H9 (cell line): ENCODE measurements around the gene SDR42E2. TPM values are rescaled to one million over a fixed set of nuclear protein-coding genes. Genes with fewer than 3 reads are reported as not detected.

Source experiments
- DNase-seq: peaks from one replicate; pipeline ENCODE4 v3.0.0-alpha.2; 2017
- H2AFZ ChIP-seq: one replicate; pipeline ENCODE4 v1.6.1; 2013; ENCODE audit warnings: mild to moderate bottlenecking, low read length, control low read depth, moderate library complexity
- H2AK5ac ChIP-seq: 2 replicates; pipeline ENCODE4 v1.6.1; 2013; ENCODE audit warnings: low read length, control low read depth, mixed read lengths; ENCODE audit not compliant: insufficient read length
- H2BK120ac ChIP-seq: one replicate; pipeline ENCODE4 v1.6.1; 2013; ENCODE audit warnings: low read depth, mild to moderate bottlenecking, low read length, control low read depth, inconsistent platforms; ENCODE audit not compliant: poor library complexity, severe bottlenecking
- H2BK12ac ChIP-seq: 2 replicates; pipeline ENCODE4 v1.6.1; 2013; ENCODE audit warnings: low read length, control low read depth, mixed read lengths, low read depth; ENCODE audit not compliant: insufficient read length
- H2BK15ac ChIP-seq: 2 replicates; pipeline ENCODE4 v1.6.1; 2013; ENCODE audit warnings: low read depth, low read length, control low read depth
- H2BK20ac ChIP-seq: one replicate; pipeline ENCODE4 v1.6.1; 2013; ENCODE audit warnings: low read depth, mild to moderate bottlenecking, low read length, control low read depth, inconsistent platforms; ENCODE audit not compliant: poor library complexity, severe bottlenecking
- H2BK5ac ChIP-seq: 2 replicates; pipeline ENCODE4 v1.6.1; 2013; ENCODE audit warnings: low read length, control low read depth, mixed read lengths; ENCODE audit not compliant: insufficient read length
- H3K14ac ChIP-seq: 2 replicates; pipeline ENCODE4 v1.6.1; 2013; ENCODE audit warnings: low read length, control low read depth; ENCODE audit not compliant: insufficient read depth
- H3K18ac ChIP-seq: 2 replicates; pipeline ENCODE4 v1.6.1; 2013; ENCODE audit warnings: low read depth, mild to moderate bottlenecking, mixed read lengths, low read length, control low read depth; ENCODE audit not compliant: insufficient read length
- H3K23ac ChIP-seq: 2 replicates; pipeline ENCODE4 v1.6.1; 2013; ENCODE audit warnings: low read length, control low read depth, mixed read lengths, low read depth; ENCODE audit not compliant: insufficient read length
- H3K23me2 ChIP-seq: 2 replicates; pipeline ENCODE4 v1.6.1; 2013; ENCODE audit warnings: low read depth, mild to moderate bottlenecking, mixed read lengths, low read length, control low read depth; ENCODE audit not compliant: insufficient read length, poor library complexity, severe bottlenecking
- H3K27ac ChIP-seq: 2 replicates; pipeline ENCODE4 v1.5.1; 2013; ENCODE audit warnings: low read length, control low read depth, mixed read lengths, low read depth; ENCODE audit not compliant: insufficient read length
- H3K27me3 ChIP-seq: 2 replicates; pipeline ENCODE4 v1.6.1; 2013; ENCODE audit warnings: low read length, control low read depth, inconsistent platforms; ENCODE audit not compliant: insufficient read depth
- H3K4ac ChIP-seq: 2 replicates; pipeline ENCODE4 v1.6.1; 2013; ENCODE audit warnings: low read depth, mild to moderate bottlenecking, control low read depth, inconsistent platforms, low read length, moderate library complexity
- H3K4me1 ChIP-seq: 2 replicates; pipeline ENCODE4 v1.6.1; 2013; ENCODE audit warnings: low read length, control low read depth, inconsistent platforms; ENCODE audit not compliant: insufficient read depth
- H3K4me2 ChIP-seq: 2 replicates; pipeline ENCODE4 v1.6.1; 2013; ENCODE audit warnings: low read length, control low read depth, mixed read lengths; ENCODE audit not compliant: insufficient read length, insufficient read depth
- H3K56ac ChIP-seq: 2 replicates; pipeline ENCODE4 v1.6.1; 2013; ENCODE audit warnings: low read depth, mild to moderate bottlenecking, mixed read lengths, low read length, control low read depth; ENCODE audit not compliant: insufficient read length
- H3K79me1 ChIP-seq: 2 replicates; pipeline ENCODE4 v1.6.1; 2013; ENCODE audit warnings: low read depth, mild to moderate bottlenecking, moderate library complexity, low read length, control low read depth, inconsistent platforms; ENCODE audit not compliant: insufficient read depth, poor library complexity, severe bottlenecking
- H3K79me2 ChIP-seq: 2 replicates; pipeline ENCODE4 v1.6.1; 2013; ENCODE audit warnings: low read length, control low read depth, inconsistent platforms; ENCODE audit not compliant: insufficient read depth
- H3K9ac ChIP-seq: 2 replicates; pipeline ENCODE4 v1.6.1; 2013; ENCODE audit warnings: low read length, control low read depth, mixed read lengths; ENCODE audit not compliant: insufficient read length; ENCODE audit errors: extremely low read depth
- H3K9me3 ChIP-seq: one replicate; pipeline ENCODE4 v1.6.1; 2013; ENCODE audit warnings: low read depth, low read length, inconsistent platforms; ENCODE audit not compliant: control insufficient read depth
- H3T11ph ChIP-seq: one replicate; pipeline ENCODE4 v1.6.1; 2013; ENCODE audit warnings: mild to moderate bottlenecking, low read length, control low read depth, inconsistent platforms
- H4K20me1 ChIP-seq: one replicate; pipeline ENCODE4 v1.6.1; 2013; ENCODE audit not compliant: control insufficient read depth, insufficient read length, insufficient read depth
- H4K5ac ChIP-seq: 2 replicates; pipeline ENCODE4 v1.6.1; 2013; ENCODE audit warnings: low read depth, mild to moderate bottlenecking, mixed read lengths, low read length, control low read depth; ENCODE audit not compliant: insufficient read length
- H4K8ac ChIP-seq: replicated peaks from 2 replicates; pipeline ENCODE4 v1.6.1; 2013; ENCODE audit warnings: low read length, control low read depth, mixed read lengths, low read depth; ENCODE audit not compliant: insufficient read length
- H4K91ac ChIP-seq: 2 replicates; pipeline ENCODE4 v1.6.1; 2013; ENCODE audit warnings: low read depth, mild to moderate bottlenecking, moderate library complexity, mixed read lengths, low read length, control low read depth; ENCODE audit not compliant: insufficient read length
- H3K27ac Mint-ChIP-seq, 3 experiments: 2 replicates in 2 of 3; 3 replicates in 1 of 3; pipeline ENCODE4 v1.8.0; 2020 to 2021; ENCODE audit warnings: mixed read lengths in 3 of 3, mild to moderate bottlenecking in 1 of 3, moderate library complexity in 1 of 3
- H3K27me3 Mint-ChIP-seq: 2 replicates; pipeline ENCODE4 v1.8.0; 2021; ENCODE audit warnings: low read depth, mild to moderate bottlenecking, moderate library complexity, mixed read lengths
- H3K36me3 Mint-ChIP-seq, 3 experiments: 2 replicates in 2 of 3; 3 replicates in 1 of 3; pipeline ENCODE4 v1.8.0; 2020 to 2021; ENCODE audit warnings: low read depth in 3 of 3, mixed read lengths in 3 of 3; ENCODE audit not compliant: insufficient read depth in 1 of 3
- H3K4me1 Mint-ChIP-seq, 2 experiments: 2 replicates each; pipeline ENCODE4 v1.8.0; 2020; ENCODE audit warnings: mixed read lengths in 2 of 2
- H3K4me3 Mint-ChIP-seq, 2 experiments: 2 replicates in 1 of 2; 3 replicates in 1 of 2; pipeline ENCODE4 v1.8.0; 2020 to 2021; ENCODE audit warnings: mild to moderate bottlenecking in 2 of 2, mixed read lengths in 2 of 2, moderate library complexity in 1 of 2
- H3K9me3 Mint-ChIP-seq, 2 experiments: 2 replicates in 1 of 2; 3 replicates in 1 of 2; pipeline ENCODE4 v1.8.0; 2020; ENCODE audit warnings: mild to moderate bottlenecking in 2 of 2, mixed read lengths in 2 of 2, moderate library complexity in 1 of 2
- WGBS: extraction: QIAGEN DNeasy Blood & Tissue Kit; methylation state at CpG from one replicate; pipeline ENCODE4 v1.1.7; 2013; ENCODE audit warnings: missing lambda C conversion rate, low lambda C conversion rate, mixed read lengths; ENCODE audit not compliant: insufficient read length; ENCODE audit errors: extremely low coverage; 5-methylcytosine and 5-hydroxymethylcytosine counted together
- total RNA-seq: library from RNA; stranded (reverse); gene quantifications from 2 replicates; pipeline ENCODE4 v1.2.1, GENCODE V29; 2021
- TF ChIP-seq, protein P1 (sequence below): fragments of 200-600 bp; sonication (generic); conservative IDR thresholded peaks from 3 replicates; pipeline ENCODE4 v1.8.0; 2021; ENCODE audit warnings: antibody characterized with exemption, mild to moderate bottlenecking

SDR42E2 gene
- total RNA-seq, 1 experiment from 2014 or later = 0.09 TPM

DNA sequence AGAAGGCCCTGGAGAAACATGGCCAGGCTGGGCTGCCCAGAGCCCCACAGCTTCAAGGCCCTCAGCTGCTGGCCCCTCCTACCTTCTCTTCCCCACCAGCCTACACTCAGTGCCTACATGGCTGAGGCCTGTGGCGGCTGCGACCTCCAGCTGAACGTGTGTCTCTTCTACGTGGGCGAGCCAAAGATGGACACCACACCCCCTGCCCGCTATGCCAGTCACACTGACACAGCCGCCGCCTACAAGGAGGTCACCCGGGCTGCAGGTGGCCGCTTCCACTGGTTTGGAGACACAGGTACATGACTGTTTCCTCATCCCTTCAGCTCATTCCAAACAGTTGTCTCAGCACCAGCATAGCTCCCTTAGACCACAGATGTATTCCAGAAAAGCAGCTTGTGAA lies 29.5 kb upstream of the SDR42E2 start:
- H4K20me1 ChIP-seq = no peaks in the 10 kb centered on the region
- H3K27me3 ChIP-seq = no peaks in the 10 kb centered on the region
- no peak overlapping the region for H3K27ac ChIP-seq
- H2BK120ac ChIP-seq = no peak overlapping the region
- H3K4me1 ChIP-seq = no peaks in the 10 kb centered on the region
- WGBS = no CpG with 5 or more reads among the region's 10 CpGs
- H3K4me3 Mint-ChIP-seq = no peak overlapping the region
- no peak overlapping the region for H3K23ac ChIP-seq
- TF ChIP-seq, protein P1, sequence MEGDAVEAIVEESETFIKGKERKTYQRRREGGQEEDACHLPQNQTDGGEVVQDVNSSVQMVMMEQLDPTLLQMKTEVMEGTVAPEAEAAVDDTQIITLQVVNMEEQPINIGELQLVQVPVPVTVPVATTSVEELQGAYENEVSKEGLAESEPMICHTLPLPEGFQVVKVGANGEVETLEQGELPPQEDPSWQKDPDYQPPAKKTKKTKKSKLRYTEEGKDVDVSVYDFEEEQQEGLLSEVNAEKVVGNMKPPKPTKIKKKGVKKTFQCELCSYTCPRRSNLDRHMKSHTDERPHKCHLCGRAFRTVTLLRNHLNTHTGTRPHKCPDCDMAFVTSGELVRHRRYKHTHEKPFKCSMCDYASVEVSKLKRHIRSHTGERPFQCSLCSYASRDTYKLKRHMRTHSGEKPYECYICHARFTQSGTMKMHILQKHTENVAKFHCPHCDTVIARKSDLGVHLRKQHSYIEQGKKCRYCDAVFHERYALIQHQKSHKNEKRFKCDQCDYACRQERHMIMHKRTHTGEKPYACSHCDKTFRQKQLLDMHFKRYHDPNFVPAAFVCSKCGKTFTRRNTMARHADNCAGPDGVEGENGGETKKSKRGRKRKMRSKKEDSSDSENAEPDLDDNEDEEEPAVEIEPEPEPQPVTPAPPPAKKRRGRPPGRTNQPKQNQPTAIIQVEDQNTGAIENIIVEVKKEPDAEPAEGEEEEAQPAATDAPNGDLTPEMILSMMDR = no peak
- no peak overlapping the region for H3T11ph ChIP-seq
- no peak overlapping the region; the same call in 1 of the 2 replicates for H3K14ac ChIP-seq
- H2BK15ac ChIP-seq = no peak overlapping the region
- no peak overlapping the region for H3K56ac ChIP-seq
- no peaks in the 10 kb centered on the region for H3K79me1 ChIP-seq
- H3K18ac ChIP-seq = no peak overlapping the region
- no peaks in the 10 kb centered on the region for H3K23me2 ChIP-seq
- H3K4me1 Mint-ChIP-seq = 0 out of 4 replicates have a peak, but pooled peaks cover 0 to 4% of the 10 kb centered on the region in 2 experiments
- H2AFZ ChIP-seq = no peak overlapping the region
- no peaks in the 10 kb centered on the region for H3K79me2 ChIP-seq
- no peak overlapping the region for H4K5ac ChIP-seq
- no peaks in the 10 kb centered on the region for H3K9me3 ChIP-seq
- H2AK5ac ChIP-seq = no peak overlapping the region
- DNase-seq = no peak
- no peak overlapping the region for H4K8ac ChIP-seq
- H2BK5ac ChIP-seq = no peak overlapping the region
- no peak overlapping the region for H4K91ac ChIP-seq
- no peak overlapping the region for H3K4ac ChIP-seq
- no peaks in the 10 kb centered on the region; a peak in 1 of 5 replicates for H3K9me3 Mint-ChIP-seq
- H2BK20ac ChIP-seq = no peak overlapping the region
- H3K27me3 Mint-ChIP-seq = peaks cover 20% of the 10 kb centered on the region
- no peak overlapping the region for H3K4me2 ChIP-seq
- H3K27ac Mint-ChIP-seq = no peak overlapping the region; a peak in 1 of 7 replicates
- no peak overlapping the region for H2BK12ac ChIP-seq
- H3K36me3 Mint-ChIP-seq = no peaks in the 10 kb centered on the region
- no peak overlapping the region for H3K9ac ChIP-seq
